ENCODE results near the gene COG1. TPM values are rescaled to one million over a fixed set of nuclear protein-coding genes. Genes with fewer than 3 reads are reported as not detected.

COG1 gene
- total RNA-seq, 3 donors from 2014 or later: 55.7 to 66.0 (median 57.9) TPM

DNA sequence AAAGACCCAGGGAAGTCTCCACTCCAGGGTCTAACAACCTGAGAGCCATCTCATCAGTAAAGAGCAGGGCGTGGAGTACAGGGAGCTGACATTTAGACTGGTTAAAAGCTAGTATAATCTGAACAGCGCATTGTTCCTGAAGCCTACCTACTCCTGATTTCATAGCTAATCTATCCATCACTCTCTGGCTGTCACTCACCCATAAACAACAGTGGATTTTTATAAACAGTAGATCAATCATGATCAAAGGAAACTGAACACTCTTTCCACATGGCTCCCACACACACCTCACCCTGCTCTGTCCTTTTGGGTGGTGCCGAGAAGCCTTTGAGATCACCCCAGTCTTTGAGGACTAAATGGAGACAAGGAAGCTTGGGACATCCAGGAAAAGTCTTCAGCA lies 13.0 kb upstream of the COG1 start:
- H3K4me1 ChIP-seq (ENCODE audit: low read depth): peaks cover 14% of the 10 kb centered on the region
- DNase-seq: no peak
- no peak overlapping the region for H3K4me3 ChIP-seq
- no peaks in the 10 kb centered on the region for H3K36me3 ChIP-seq (ENCODE audit: low read depth)
- intact Hi-C loops (cut with DNase I, micrococcal nuclease): loop anchor here in 1 of 2 donors (10.0 kb wide), 1 partner anchor 455 kb away; no protein-coding TSS in a partner anchor
- TF ChIP-seq, protein P1, sequence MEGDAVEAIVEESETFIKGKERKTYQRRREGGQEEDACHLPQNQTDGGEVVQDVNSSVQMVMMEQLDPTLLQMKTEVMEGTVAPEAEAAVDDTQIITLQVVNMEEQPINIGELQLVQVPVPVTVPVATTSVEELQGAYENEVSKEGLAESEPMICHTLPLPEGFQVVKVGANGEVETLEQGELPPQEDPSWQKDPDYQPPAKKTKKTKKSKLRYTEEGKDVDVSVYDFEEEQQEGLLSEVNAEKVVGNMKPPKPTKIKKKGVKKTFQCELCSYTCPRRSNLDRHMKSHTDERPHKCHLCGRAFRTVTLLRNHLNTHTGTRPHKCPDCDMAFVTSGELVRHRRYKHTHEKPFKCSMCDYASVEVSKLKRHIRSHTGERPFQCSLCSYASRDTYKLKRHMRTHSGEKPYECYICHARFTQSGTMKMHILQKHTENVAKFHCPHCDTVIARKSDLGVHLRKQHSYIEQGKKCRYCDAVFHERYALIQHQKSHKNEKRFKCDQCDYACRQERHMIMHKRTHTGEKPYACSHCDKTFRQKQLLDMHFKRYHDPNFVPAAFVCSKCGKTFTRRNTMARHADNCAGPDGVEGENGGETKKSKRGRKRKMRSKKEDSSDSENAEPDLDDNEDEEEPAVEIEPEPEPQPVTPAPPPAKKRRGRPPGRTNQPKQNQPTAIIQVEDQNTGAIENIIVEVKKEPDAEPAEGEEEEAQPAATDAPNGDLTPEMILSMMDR (IDR thresholded peaks at IDR 0.05): no peak
- H3K9me3 ChIP-seq: no peaks in the 10 kb centered on the region
- ATAC-seq: no peak

DNA sequence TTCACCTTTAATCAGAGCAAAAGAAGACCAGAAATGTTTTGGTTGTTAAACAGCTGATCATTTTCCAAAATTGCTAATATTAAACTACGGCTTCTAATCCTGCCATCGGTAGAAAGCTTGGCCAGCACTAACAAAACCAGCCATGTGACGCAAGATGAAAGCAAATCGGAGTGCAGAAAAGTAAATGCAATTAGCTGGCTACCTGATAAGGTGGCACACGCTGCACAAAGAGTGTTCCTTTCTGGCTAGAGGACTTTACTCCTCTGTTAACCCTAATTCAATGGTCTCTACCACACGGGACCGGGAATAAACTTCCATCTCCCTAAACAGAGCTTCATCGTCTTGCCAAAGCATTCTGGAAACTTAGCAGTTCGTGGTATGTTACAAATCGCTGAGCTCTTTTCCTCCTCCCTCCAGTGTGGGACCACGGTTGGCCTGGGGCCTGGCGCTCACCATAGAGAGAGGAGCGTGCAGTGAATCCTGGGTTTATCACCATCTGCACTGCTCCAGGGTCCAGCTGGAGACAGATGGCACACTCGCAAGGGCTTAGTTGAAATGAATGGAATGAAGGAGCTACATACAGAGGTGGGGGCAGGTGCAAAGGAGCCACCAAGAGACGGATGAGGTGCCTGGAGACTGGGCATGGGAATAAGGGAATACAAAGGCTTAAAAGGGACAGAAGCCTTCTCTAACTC lies 10.1 kb upstream of the COG1 start:
- ATAC-seq: peak; percentile 48
- no peak overlapping the region for H3K4me3 ChIP-seq
- intact Hi-C loops (cut with DNase I, micrococcal nuclease): loop anchor here in 1 of 2 donors (10.0 kb wide), 1 partner anchor 458 kb away; no protein-coding TSS in a partner anchor
- DNase-seq: peak in 1 of 3 donors; percentile 33
- TF ChIP-seq, protein P1 (IDR thresholded peaks at IDR 0.05): no peak
- H3K36me3 ChIP-seq (ENCODE audit: low read depth): no peaks in the 10 kb centered on the region
- H3K9me3 ChIP-seq: no peaks in the 10 kb centered on the region
- peaks cover 22% of the 10 kb centered on the region for H3K4me1 ChIP-seq (ENCODE audit: low read depth)

DNA sequence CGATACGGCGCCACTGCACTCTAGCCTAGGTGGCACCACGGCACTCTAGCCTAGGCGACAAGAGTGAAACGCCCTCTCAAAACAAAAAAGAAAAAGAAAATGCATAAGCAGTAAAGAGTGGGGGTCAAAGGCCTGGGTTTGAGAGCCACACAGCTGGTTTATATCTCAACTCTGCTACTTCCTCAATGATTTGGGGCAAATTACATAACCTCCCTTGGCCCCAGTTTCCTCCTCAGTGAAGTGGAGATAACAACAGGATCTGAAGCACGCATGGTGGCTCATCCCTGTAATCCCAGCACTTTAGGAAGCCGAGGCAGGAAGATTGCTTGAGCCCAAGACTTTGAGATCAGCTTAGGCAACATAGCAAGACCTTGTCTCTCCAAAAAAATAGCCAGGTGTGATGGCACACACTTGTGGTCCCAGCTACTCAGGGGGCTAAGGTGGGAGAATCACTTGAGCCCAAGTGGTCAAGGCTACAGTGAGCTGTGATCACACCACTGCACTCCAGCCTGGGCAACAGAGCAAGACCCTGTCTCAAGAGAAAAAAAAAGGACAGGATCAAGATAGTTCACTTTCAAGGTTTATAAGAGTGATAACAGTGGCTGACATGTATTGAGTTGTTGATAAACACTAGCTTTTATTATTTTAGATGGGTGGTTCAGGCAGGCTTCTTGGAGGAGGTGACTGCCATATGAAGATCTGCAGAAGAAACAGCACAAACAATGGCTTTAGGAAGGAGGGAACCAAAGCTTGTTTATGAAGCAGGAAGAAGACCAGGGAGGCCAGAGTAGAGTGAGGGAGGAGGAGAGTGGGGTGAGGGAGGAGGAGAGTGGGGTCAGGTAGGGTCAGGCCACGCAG lies 8.5 kb upstream of the COG1 start:
- intact Hi-C loops (cut with DNase I, micrococcal nuclease): loop anchor here in 1 of 2 donors (10.0 kb wide), 1 partner anchor 460 kb away; no protein-coding TSS in a partner anchor
- ATAC-seq (peak; percentile 29), DNase-seq (no peak)
- Histone ChIP-seq H3K4me3 (no peak overlapping the region), H3K4me1 (ENCODE audit: low read depth) (peaks cover 24% of the 10 kb centered on the region), H3K36me3 (ENCODE audit: low read depth) (no peaks in the 10 kb centered on the region), H3K9me3 (no peaks in the 10 kb centered on the region)
- TF ChIP-seq, protein P1 (IDR thresholded peaks at IDR 0.05): no peak

DNA sequence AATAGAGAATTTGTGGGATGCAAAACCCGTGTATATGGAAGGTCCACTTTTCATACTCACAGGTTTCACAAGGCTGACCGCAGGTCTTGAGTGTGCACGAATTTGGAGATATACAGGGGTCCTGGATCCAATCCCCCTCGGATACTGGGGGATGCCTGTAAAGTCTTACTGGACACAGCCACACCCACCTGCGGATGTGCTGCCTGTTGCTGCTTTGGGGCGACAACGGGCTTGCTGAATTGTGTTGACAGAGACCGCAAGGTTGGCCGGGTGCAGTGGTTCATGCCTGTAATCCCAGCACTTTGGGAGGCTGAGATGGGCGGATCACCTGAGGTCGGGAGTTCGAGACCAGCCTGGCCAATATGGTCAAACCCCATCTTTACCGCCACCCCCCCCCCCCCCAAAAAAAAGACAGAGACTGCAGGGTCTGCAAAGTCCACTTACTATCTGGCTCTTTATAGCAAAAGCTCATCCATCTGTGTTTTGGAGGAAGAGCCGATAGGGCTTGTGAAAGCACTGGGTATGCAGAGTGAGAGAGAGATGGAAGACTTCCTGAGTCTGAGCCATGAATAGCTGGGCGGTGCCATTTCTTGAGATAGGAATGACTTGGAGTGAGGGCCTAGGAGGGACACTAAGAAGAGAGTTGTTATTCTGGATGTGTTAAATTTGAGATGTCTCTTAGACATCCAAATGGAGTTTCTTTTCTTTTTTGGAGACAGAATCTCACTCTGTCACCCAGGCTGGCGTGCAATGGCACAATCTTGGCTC lies 6.4 kb upstream of the COG1 start:
- Histone ChIP-seq H3K4me3 (no peak overlapping the region), H3K4me1 (ENCODE audit: low read depth) (peaks cover 24% of the 10 kb centered on the region), H3K9me3 (no peaks in the 10 kb centered on the region), H3K36me3 (ENCODE audit: low read depth) (no peaks in the 10 kb centered on the region)
- no peak for DNase-seq
- TF ChIP-seq, protein P1 (IDR thresholded peaks at IDR 0.05): no peak
- no peak for ATAC-seq
- intact Hi-C loops (cut with DNase I, micrococcal nuclease): loop anchor here in 1 of 2 donors (10.0 kb wide), 1 partner anchor 462 kb away; no protein-coding TSS in a partner anchor

DNA sequence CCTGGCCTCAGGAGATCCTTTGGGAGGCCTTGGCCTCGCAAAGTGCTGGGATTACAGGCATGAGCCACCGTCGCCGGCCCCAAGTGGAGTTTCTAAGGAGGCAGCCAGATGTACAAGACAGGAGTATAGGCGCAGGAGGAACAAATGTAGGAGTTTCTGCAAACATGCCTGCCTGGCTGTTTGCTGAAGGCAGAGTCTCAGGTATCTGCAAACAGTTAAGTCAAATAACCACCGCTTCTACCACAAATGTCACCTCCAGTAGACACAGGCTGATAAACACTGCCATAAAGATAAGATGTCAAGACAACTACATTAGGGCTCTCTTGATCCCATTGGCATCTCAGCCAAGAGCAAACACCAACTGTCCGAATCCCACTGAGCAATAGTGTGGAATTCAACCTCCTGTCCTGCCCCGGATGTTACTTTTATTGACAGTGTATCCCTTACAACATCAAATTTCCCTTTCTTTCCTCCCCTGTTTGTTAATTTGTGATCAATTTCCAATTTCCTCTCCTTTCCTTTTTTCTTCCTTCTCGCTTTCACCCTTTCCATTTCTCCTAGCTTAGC lies 5.6 kb upstream of the COG1 start:
- Histone ChIP-seq H3K9me3 (no peaks in the 10 kb centered on the region), H3K36me3 (ENCODE audit: low read depth) (no peaks in the 10 kb centered on the region), H3K4me3 (no peak overlapping the region), H3K4me1 (ENCODE audit: low read depth) (peaks cover 28% of the 10 kb centered on the region)
- ATAC-seq (peak; percentile 83), DNase-seq (peak in 1 of 3 donors; percentile 53)
- TF ChIP-seq, protein P1 (IDR thresholded peaks at IDR 0.05): no peak
- intact Hi-C loops (cut with DNase I, micrococcal nuclease): loop anchor here in 1 of 2 donors (10.0 kb wide), 1 partner anchor 462 kb away; no protein-coding TSS in a partner anchor

Measured in mucosa of descending colon (tissue), 3 donors.